Measurements from ENCODE around the gene KSR1. TPM values are rescaled to one million over a fixed set of nuclear protein-coding genes. Genes with fewer than 3 reads are reported as not detected.

KSR1 gene
- total and polyA plus RNA-seq, 12 donors = 16.0 to 50.4 (median 38.5) TPM

DNA sequence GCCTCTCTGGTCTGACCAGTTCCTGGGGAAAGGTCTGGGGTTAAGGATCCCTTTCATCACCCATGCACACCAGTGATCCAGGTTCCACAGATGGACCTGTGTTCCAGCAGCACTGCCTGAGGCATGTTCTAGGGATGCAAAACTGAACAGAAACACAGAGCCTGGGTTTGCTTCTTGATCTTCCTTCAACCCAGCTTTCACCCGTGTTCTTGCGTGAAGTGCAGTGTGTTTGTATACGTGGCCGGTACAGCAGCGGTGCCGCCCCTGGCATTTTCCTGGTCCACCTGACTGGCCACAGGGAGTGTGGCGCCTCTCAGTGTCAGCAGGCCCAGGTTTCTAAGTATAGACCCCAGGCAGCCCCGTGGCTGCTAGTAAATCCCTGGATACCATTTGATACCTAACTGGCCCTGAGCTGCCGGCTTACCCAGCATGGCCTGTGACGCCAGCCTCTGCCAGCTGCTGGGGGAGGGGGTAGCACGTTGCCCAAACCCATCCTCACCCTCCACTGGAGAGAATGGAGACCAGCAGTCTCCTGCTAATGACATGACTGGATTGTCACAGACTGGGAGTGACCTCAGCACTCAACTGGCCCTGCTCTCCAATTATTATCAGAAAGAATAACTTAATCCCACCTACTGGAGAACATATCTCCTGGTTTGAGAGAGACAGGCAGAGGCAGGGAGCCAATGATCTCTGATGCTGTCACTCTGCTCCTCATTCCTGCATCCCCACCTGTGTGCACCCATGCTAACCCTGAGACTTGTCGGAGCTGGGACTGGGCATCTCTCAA is 115.5 kb downstream of the KSR1 start:
- intact Hi-C loops (cut with DNase I) = no loop called here
- no peaks in the 10 kb centered on the region for H3K27me3 ChIP-seq
- TF ChIP-seq POLR2A (IDR thresholded peaks at IDR 0.05) (no peak), CTCF (IDR thresholded peaks at IDR 0.05) (no peak)
- H3K4me1 ChIP-seq (replicated peaks in 1 of 2) = peaks cover 24 to 48% of the 10 kb centered on the region in 2 donors
- 73 to 93% (median 82%) methylated on average over 5 to 12 of the region's 12 CpGs for WGBS, 4 donors
- no peaks in the 10 kb centered on the region for H3K36me3 ChIP-seq (replicated peaks in 1 of 2)
- H3K27ac ChIP-seq = peak overlapping the region in 2 of 5 donors; percentile 76
- DNase-seq = peak in 1 of 7 donors; percentile 72
- no peak overlapping the region for H3K4me3 ChIP-seq
- no peaks in the 10 kb centered on the region for H3K9me3 ChIP-seq (replicated peaks in 1 of 3)

- H3K36me3 ChIP-seq (replicated peaks in 1 of 2) = no peaks in the 10 kb centered on the region
Measured at GRCh38 chr17:27572665-27573064, 116.4 kb downstream of the KSR1 start.

DNA sequence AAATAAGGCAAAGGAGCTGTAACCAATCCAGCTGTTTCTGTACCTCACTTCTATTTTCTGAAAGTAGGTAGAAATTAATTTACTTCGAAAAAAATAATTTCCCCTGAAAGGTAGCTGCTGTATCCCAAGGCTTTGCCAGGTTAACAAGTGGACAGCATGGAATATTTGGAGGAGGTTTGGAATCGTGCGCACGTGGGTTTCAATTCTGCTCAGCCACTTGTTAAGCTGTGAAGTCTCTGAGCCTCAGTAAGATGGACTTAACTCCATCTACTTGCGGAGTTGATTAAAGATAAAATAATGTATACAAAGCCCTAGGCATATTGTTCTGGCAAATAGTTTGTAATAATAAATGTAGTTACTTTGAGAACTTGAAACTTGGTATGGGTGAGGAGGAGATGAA is 117.3 kb downstream of the KSR1 start:
- intact Hi-C loops (cut with DNase I) = no loop called here
- H3K27ac ChIP-seq = peak overlapping the region in 3 of 5 donors; percentile 40 to 76 (median 71)
- no peaks in the 10 kb centered on the region for H3K9me3 ChIP-seq (replicated peaks in 1 of 3)
- WGBS, 4 donors = 93 to 96% (median 95%) methylated on average over 5 of the region's 5 CpGs
- DNase-seq = no peak
- H3K4me1 ChIP-seq (replicated peaks in 1 of 2) = peaks cover 37 to 65% of the 10 kb centered on the region in 2 donors
- no peaks in the 10 kb centered on the region for H3K36me3 ChIP-seq (replicated peaks in 1 of 2)
- H3K4me3 ChIP-seq = no peak overlapping the region
- no peak for TF ChIP-seq POLR2A (IDR thresholded peaks at IDR 0.05)
- TF ChIP-seq CTCF (IDR thresholded peaks at IDR 0.05) = no peak
- H3K27me3 ChIP-seq = no peaks in the 10 kb centered on the region

More at GRCh38 chr17:27572665-27573064, 116.4 kb downstream of the KSR1 start:
- TF ChIP-seq CTCF (IDR thresholded peaks at IDR 0.05) = no peak
- no peak for TF ChIP-seq POLR2A (IDR thresholded peaks at IDR 0.05)
- Histone ChIP-seq H3K27me3 (no peaks in the 10 kb centered on the region), H3K4me1 (replicated peaks in 1 of 2) (peaks cover 29 to 57% of the 10 kb centered on the region in 2 donors), H3K4me3 (no peak overlapping the region), H3K9me3 (replicated peaks in 1 of 3) (no peaks in the 10 kb centered on the region), H3K27ac (peak overlapping the region in 1 of 5 donors; percentile 76)
- no peak for DNase-seq
- 82 to 89% (median 85%) methylated on average over 6 to 7 of the region's 7 CpGs for WGBS, 4 donors
- intact Hi-C loops (cut with DNase I) = no loop called here

DNA sequence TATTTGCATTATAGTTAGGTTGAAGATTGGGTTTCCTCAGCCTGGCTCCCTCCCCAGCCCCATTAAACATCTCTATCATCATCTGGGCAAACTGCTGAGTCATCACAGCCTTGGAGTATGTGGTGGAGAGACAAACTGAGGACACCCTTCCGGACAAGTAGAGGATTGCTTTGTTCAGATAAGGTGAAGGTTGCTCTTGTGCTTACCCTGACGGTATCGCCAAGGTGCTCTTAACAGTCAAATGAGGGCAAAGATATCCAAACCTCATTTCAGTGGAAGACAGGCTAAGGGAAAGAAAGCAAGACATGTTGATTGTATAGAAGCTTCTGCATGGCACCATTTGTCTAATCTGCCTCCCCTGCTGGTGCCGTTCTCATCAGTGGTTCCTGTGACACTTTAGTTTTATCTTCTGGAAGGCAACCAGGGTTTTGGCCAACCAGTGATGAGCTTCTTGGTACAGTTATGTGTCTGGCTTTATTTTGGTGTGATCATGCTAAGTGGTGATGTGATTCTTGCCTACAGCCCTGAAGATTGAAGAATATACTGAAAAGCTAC is 117.8 kb downstream of the KSR1 start:
- WGBS, 4 donors = 28 to 51% (median 41%) methylated on average over 4 of the region's 4 CpGs
- Histone ChIP-seq H3K36me3 (replicated peaks in 1 of 2) (no peaks in the 10 kb centered on the region), H3K4me3 (no peak overlapping the region), H3K27ac (peak overlapping the region in 3 of 5 donors; percentile 40 to 76 (median 71)), H3K9me3 (replicated peaks in 1 of 3) (no peaks in the 10 kb centered on the region), H3K4me1 (replicated peaks in 1 of 2) (peaks cover 41 to 65% of the 10 kb centered on the region in 2 donors), H3K27me3 (no peaks in the 10 kb centered on the region)
- DNase-seq = peak; percentile 56 to 79 (median 68)
- intact Hi-C loops (cut with DNase I) = no loop called here
- TF ChIP-seq POLR2A (IDR thresholded peaks at IDR 0.05) = no peak
- TF ChIP-seq CTCF (IDR thresholded peaks at IDR 0.05) = peak in 4 of 6 experiments; percentile 29 to 30 (median 30)
